ENCODE measurements around the gene TRIM68. TPM values are rescaled to one million over a fixed set of nuclear protein-coding genes. Genes with fewer than 3 reads are reported as not detected.

Gene TRIM68
- total and polyA plus RNA-seq, 2 of the 4 experiments (the other 2 are of a cell fraction) = 8.1 to 8.4 TPM

- dilution Hi-C loops (cut with HindIII; ENCODE audit: low sequenced_read_pairs, unreplicated experiment) = no loop called here
- Histone ChIP-seq H3K4ac (ENCODE audit: low read depth, low read length) (no peak overlapping the region), H3K9me1 (ENCODE audit: insufficient read depth, low read length) (no peaks in the 10 kb centered on the region), H3K4me3 (ENCODE audit: insufficient read depth, low read depth, low read length) (no peak overlapping the region), H2AK5ac (ENCODE audit: low read depth, low read length) (no peak overlapping the region), H3K4me1 (ENCODE audit: control insufficient read depth, insufficient read depth, low read length) (no peaks in the 10 kb centered on the region), H2AK9ac (replicated peaks; ENCODE audit: low read depth, low read length, poor library complexity) (no peak overlapping the region), H3K23ac (ENCODE audit: low read depth, low read length) (no peak overlapping the region), H3K4me2 (ENCODE audit: low read depth, low read length) (no peak overlapping the region), H3K9ac (ENCODE audit: low read depth, low read length) (no peak overlapping the region), H2BK15ac (ENCODE audit: low read depth, low read length) (no peak overlapping the region), H3K27ac (ENCODE audit: insufficient read depth, low read length) (no peak overlapping the region), H4K8ac (ENCODE audit: low read depth in 2 of 2, low read length in 2 of 2) (no peak overlapping the region), H2BK20ac (ENCODE audit: low read depth, low read length) (no peak overlapping the region), H2BK5ac (ENCODE audit: low read depth, low read length, poor library complexity, severe bottlenecking) (no peak overlapping the region), H2BK120ac (ENCODE audit: low read depth, low read length) (no peak overlapping the region), H4K5ac (ENCODE audit: low read depth, low read length) (no peak overlapping the region), H3K36me3 (ENCODE audit: control insufficient read depth, insufficient read depth, low read length) (no peaks in the 10 kb centered on the region), H3K18ac (ENCODE audit: low read depth, low read length) (no peak overlapping the region), H3K14ac (replicated peaks; ENCODE audit: low read depth, low read length) (no peak overlapping the region), H4K91ac (ENCODE audit: insufficient read depth, low read depth, low read length) (no peak overlapping the region), H3K79me1 (ENCODE audit: low read depth in 1 of 2, low read length in 2 of 2) (no peaks in the 10 kb centered on the region), H3K27me3 (ENCODE audit: control insufficient read depth, insufficient read depth, low read length) (no peaks in the 10 kb centered on the region), H4K20me1 (ENCODE audit: insufficient read depth, low read length) (no peaks in the 10 kb centered on the region), H3K9me3 (ENCODE audit: control insufficient read depth, insufficient read depth, low read length) (no peaks in the 10 kb centered on the region), H3K56ac (ENCODE audit: extremely low read depth, insufficient read depth, low read length) (no peak overlapping the region), H2AFZ (replicated peaks; ENCODE audit: low read length, poor library complexity) (no peak overlapping the region)
- ChIA-PET CTCF (no interaction called here), POLR2A (ENCODE audit: unreplicated experiment) (no interaction called here)
- intact Hi-C loops (cut with micrococcal nuclease) = no loop called here
- no peak for TF ChIP-seq MAZ (IDR thresholded peaks at IDR 0.05; ENCODE audit: borderline replicate concordance, low read depth, low read length)
- in situ Hi-C loops (cut with MboI; ENCODE audit: low sequenced_read_pairs) = no loop called here
- WGBS, 2 experiments (ENCODE audit: extremely low coverage in 2 of 2, insufficient read length in 1 of 2) = no CpG with 5 or more reads among the region's 1 CpG
- BruUV-seq (replicated peaks) = no TSS peak
- DNase-seq (no peak), ATAC-seq (ENCODE audit: low read depth) (no peak)
Observed at GRCh38 chr11:4560467-4560866, 47.6 kb downstream of the TRIM68 start.
